DND-41 (cell line): ENCODE data around the gene FREM2.

Experiments
- EZH2 ChIP-seq: IDR thresholded peaks from 3 replicates; pipeline ENCODE4 v1.6.1; 2012; ENCODE audit warnings: borderline replicate concordance, low read depth, mild to moderate bottlenecking, moderate library complexity, low read length, inconsistent platforms; ENCODE audit not compliant: severe bottlenecking
- TF ChIP-seq, protein P1 (sequence below): IDR thresholded peaks from 2 replicates; pipeline ENCODE4 v1.5.1; 2012; ENCODE audit warnings: borderline replicate concordance, low read length, moderate library complexity, mild to moderate bottlenecking; ENCODE audit not compliant: poor library complexity, severe bottlenecking; ENCODE audit errors: extremely low read depth

DNA sequence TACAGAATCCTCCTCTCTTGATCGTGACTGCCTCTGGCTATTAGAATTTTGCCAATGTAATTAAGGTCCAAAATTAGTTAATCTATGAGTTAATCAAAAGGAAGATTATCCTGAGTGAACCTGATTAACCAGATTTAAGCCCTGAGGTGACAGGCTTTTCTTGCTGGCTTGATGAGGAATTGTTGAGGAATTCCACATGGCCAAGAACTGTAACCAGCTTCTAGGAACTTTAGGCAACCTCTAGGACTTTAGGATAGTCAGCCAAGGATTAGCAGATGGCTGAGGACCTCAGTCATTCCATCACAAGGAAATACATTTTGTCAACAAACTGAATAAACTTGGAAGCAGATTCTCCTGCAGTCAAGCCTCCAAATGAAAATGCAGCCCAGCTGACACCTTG, 219.0 kb downstream of the FREM2 start:
- TF ChIP-seq, protein P1, sequence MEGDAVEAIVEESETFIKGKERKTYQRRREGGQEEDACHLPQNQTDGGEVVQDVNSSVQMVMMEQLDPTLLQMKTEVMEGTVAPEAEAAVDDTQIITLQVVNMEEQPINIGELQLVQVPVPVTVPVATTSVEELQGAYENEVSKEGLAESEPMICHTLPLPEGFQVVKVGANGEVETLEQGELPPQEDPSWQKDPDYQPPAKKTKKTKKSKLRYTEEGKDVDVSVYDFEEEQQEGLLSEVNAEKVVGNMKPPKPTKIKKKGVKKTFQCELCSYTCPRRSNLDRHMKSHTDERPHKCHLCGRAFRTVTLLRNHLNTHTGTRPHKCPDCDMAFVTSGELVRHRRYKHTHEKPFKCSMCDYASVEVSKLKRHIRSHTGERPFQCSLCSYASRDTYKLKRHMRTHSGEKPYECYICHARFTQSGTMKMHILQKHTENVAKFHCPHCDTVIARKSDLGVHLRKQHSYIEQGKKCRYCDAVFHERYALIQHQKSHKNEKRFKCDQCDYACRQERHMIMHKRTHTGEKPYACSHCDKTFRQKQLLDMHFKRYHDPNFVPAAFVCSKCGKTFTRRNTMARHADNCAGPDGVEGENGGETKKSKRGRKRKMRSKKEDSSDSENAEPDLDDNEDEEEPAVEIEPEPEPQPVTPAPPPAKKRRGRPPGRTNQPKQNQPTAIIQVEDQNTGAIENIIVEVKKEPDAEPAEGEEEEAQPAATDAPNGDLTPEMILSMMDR, result no peak
- TF ChIP-seq EZH2, result no peak
